Activated CD8-positive, alpha-beta memory T cell treated with anti-CD3 and anti-CD28 coated beads for 48 hours (primary cell): ENCODE measurements around the gene DIP2A.

Experiments
- DNase-seq, 3 experiments: peaks; one replicate each; pipeline ENCODE4 v3.0.0-alpha.2; 2020; ENCODE audit warnings: low read depth in 2 of 3, low spot score in 2 of 3

The DIP2A gene

GRCh38 chr21:46616656-46617055 lies 158.0 kb downstream of the DIP2A start:
- DNase-seq, result no peak

GRCh38 chr21:46617267-46618051 lies 158.8 kb downstream of the DIP2A start:
- DNase-seq, result no peak

- no peak for DNase-seq
These were observed 160.2 kb downstream of the DIP2A start for GRCh38 chr21:46618738-46619379.
